CD4-positive, alpha-beta T cell treated with Interleukin-15 for 1 hour (primary cell): ENCODE data around the gene DNM2.
"Not testable (repeated sequence)": the region's sequence is repeated elsewhere in the genome, so short reads cannot be mapped to it uniquely, and the experiment has no call there.

Experiments
- DNase-seq: peaks from one replicate; pipeline ENCODE4 v3.0.0-alpha.2; 2020

The DNM2 gene

DNA sequence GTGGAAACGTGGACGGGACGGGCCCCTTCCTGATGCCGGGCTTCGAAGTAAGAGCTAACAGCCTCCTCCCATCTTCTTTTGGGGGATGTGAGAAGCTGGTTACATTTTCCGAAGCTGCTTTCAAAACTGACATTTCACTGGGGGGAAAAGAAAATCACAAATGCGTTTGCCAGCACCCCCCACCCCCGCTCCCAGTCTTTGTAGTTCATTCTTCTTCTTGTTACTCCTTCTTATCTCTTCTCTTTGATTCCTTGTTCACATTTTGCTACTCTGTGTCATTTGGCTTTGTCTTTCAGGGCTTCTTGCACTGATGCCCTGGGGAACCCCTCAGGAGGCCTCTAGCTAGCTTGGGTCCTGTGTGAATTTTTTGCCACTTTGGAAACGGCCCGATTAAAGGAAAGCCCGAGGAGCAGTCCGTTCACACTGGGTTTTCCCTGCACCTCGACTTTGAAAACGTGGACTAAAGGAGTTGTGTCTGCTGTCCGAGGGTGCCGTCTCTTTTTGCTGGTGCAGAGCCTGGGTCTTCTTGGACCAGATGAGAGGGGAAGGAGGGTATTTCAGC lies 154.7 kb downstream of the DNM2 start:
- no peak for DNase-seq

DNA sequence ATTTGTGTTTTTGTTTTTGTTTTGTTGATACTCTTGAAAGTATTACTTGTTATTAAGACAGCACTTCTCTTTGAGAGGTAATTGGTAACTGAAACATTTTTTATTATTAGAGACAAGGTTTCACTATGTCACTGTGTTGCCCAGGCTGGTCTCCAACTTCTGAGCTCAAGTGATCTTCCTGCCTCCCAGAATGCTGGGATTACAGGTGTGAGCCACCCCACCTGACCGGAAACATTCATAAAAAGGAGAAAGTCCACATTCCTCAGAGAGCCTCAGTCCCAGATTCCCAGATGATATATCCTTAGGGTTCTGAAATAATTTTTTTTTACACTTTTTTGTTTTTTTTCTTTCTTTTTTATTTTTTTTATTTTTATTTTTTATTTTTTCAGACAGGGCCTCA lies 156.1 kb downstream of the DNM2 start:
- no peak for DNase-seq

- DNase-seq, result no peak
These were observed 158.8 kb downstream of the DNM2 start for GRCh38 chr19:10876459-10877240.

DNA sequence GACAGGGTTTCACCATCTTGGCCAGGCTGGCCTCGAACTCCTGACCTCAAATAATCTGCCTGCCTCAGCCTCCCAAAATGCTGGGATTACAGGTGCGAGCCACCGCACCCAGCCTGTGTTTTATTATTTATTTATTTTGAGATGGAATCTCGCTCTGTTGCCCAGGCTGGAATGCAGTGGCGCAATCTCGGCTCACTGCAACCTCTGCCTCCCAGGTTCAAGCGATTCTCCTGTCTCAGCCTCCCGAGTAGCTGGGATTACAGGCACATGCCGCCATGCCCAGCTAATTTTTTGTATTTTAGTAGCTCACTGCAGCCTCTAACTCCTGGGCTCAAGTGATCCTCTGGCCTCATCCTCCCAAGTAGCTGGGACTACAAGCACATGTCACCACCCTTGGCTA lies 159.7 kb downstream of the DNM2 start:
- DNase-seq, result not testable (repeated sequence)

DNA sequence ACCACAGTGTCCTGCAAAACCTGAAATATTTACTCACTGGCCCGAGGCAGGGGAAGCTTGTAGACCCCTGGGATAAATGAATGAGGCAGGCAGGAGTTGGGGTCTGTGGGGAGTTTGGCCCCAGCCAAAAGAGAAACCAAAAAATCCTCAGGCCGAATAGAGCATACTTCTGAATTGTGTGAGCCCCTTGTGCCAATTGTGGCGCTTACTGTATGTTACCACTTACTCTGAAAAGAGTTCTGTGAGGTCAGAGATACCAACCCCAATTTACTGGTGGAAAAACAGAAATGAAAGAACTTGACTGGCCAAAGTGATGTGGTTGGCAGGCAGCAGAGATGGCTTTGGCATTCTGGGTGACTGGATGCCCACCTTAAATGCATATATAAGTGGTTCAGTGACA lies 160.4 kb downstream of the DNM2 start:
- DNase-seq, result no peak
